PFSK-1 (cell line): ENCODE data around the gene MYL9.

Source experiments
- FOXP2 ChIP-seq: optimal IDR thresholded peaks from 2 replicates; pipeline ENCODE3; 2011; ENCODE audit warnings: borderline replicate concordance, control low read depth, inconsistent platforms; ENCODE audit not compliant: insufficient read depth; ENCODE audit errors: extremely low read length, extremely low read depth
- POLR2AphosphoS5 ChIP-seq: IDR thresholded peaks from 2 replicates; pipeline ENCODE4 v1.6.1; 2012; ENCODE audit warnings: low read depth, mild to moderate bottlenecking, control low read depth, low read length, moderate library complexity
- REST ChIP-seq, 2 experiments: IDR thresholded peaks; 2 replicates each; pipeline versions ENCODE4 v1.6.1 to v1.8.0; 2011 to 2012; ENCODE audit warnings: low read depth in 2 of 2, low read length in 2 of 2, control low read depth in 1 of 2, inconsistent platforms in 1 of 2, mild to moderate bottlenecking in 1 of 2, moderate library complexity in 1 of 2; ENCODE audit not compliant: insufficient read depth in 1 of 2
- SIN3A ChIP-seq: IDR thresholded peaks from 2 replicates; pipeline ENCODE4 v1.6.1; 2012; ENCODE audit warnings: mild to moderate bottlenecking, low read length, moderate library complexity, borderline replicate concordance; ENCODE audit not compliant: insufficient read depth
- TAF1 ChIP-seq: IDR thresholded peaks from 2 replicates; pipeline ENCODE4 v1.6.1; 2012; ENCODE audit warnings: low read length, control low read depth, borderline replicate concordance; ENCODE audit not compliant: insufficient read depth

MYL9 gene

GRCh38 chr20:36547186-36548005 lies 6.1 kb downstream of the MYL9 start:
- no peak for TF ChIP-seq POLR2AphosphoS5
- no peak for TF ChIP-seq SIN3A
- no peak for TF ChIP-seq FOXP2
- TF ChIP-seq REST (IDR thresholded peaks at IDR 0.05; ENCODE audit: insufficient read depth in 1 of 2, low read depth in 2 of 2, low read length in 2 of 2) = no peak
- TF ChIP-seq TAF1 = no peak

DNA sequence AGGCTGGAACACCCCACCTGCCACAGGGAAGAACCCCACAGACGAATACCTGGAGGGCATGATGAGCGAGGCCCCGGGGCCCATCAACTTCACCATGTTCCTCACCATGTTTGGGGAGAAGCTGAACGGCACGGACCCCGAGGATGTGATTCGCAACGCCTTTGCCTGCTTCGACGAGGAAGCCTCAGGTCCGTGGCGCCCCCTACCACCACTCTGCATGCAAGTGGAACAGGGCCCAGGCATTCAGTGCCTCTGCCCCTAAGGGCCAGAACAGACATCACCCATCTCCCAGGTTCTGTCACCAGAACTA lies 6.6 kb downstream of the MYL9 start:
- TF ChIP-seq REST (IDR thresholded peaks at IDR 0.05; ENCODE audit: insufficient read depth in 1 of 2, low read depth in 2 of 2, low read length in 2 of 2) = no peak
- no peak for TF ChIP-seq TAF1
- TF ChIP-seq POLR2AphosphoS5 = no peak
- TF ChIP-seq FOXP2 = no peak
- no peak for TF ChIP-seq SIN3A

- TF ChIP-seq FOXP2 = no peak
- TF ChIP-seq REST (IDR thresholded peaks at IDR 0.05; ENCODE audit: insufficient read depth in 1 of 2, low read depth in 2 of 2, low read length in 2 of 2) = no peak
- no peak for TF ChIP-seq TAF1
- no peak for TF ChIP-seq POLR2AphosphoS5
- TF ChIP-seq SIN3A = no peak
Observed at GRCh38 chr20:36548704-36549627, 7.6 kb downstream of the MYL9 start.

- TF ChIP-seq REST (IDR thresholded peaks at IDR 0.05; ENCODE audit: insufficient read depth in 1 of 2, low read depth in 2 of 2, low read length in 2 of 2) = no peak
- no peak for TF ChIP-seq TAF1
- TF ChIP-seq FOXP2 = no peak
- TF ChIP-seq POLR2AphosphoS5 = no peak
- no peak for TF ChIP-seq SIN3A
Observed at GRCh38 chr20:36549628-36549941, 8.3 kb downstream of the MYL9 start.
